Measurements from ENCODE around the gene AIRE. TPM values are rescaled to one million over a fixed set of nuclear protein-coding genes. Genes with fewer than 3 reads are reported as not detected.

Gene AIRE
- total RNA-seq, 1 donor from 2014 or later: not detected

- Histone ChIP-seq H3K9me3 (ENCODE audit: low read depth) (no peaks in the 10 kb centered on the region), H2AFZ (replicated peaks) (peak overlapping the region; percentile 60), H3K9ac (no peak overlapping the region), H3K27me3 (no peaks in the 10 kb centered on the region), H3K36me3 (no peaks in the 10 kb centered on the region), H4K20me1 (ENCODE audit: low read depth) (no peaks in the 10 kb centered on the region), H3K79me2 (ENCODE audit: low read depth) (no peaks in the 10 kb centered on the region), H3F3A (ENCODE audit: low read depth) (peaks cover 14% of the 10 kb centered on the region), H3K4me3 (peak overlapping the region; percentile 9), H3K4me2 (peak overlapping the region; percentile 71), H3K4me1 (peaks cover 11% of the 10 kb centered on the region), H3K27ac (peak overlapping the region; percentile 63)
- DNase-seq (ENCODE audit: low spot score): peak; percentile 40
- H3K4me3 Mint-ChIP-seq: peak overlapping the region; percentile 55
- no peaks in the 10 kb centered on the region for H3K36me3 Mint-ChIP-seq
- peak overlapping the region; percentile 81 for H3K27ac Mint-ChIP-seq
- no peak for TF ChIP-seq CTCF (IDR thresholded peaks at IDR 0.05)
- no peak for TF ChIP-seq EZH2phosphoT487 (IDR thresholded peaks at IDR 0.05)
- no peak for TF ChIP-seq EZH2 (IDR thresholded peaks at IDR 0.05)
- peaks cover 7% of the 10 kb centered on the region for H3K27me3 Mint-ChIP-seq (ENCODE audit: insufficient read depth, low read depth)
- H3K4me1 Mint-ChIP-seq: peaks cover 5% of the 10 kb centered on the region
- peaks cover 10% of the 10 kb centered on the region for H3K9me3 Mint-ChIP-seq
Measured at GRCh38 chr21:44263768-44264167, 21.9 kb upstream of the AIRE start.

GRCh38 chr21:44265734-44266270 lies 19.9 kb upstream of the AIRE start:
- Histone ChIP-seq H3K9me3 (ENCODE audit: low read depth) (no peaks in the 10 kb centered on the region), H3K79me2 (ENCODE audit: low read depth) (no peaks in the 10 kb centered on the region), H3F3A (ENCODE audit: low read depth) (peaks cover 14% of the 10 kb centered on the region), H3K4me3 (no peak overlapping the region), H3K4me1 (peaks cover 11% of the 10 kb centered on the region), H4K20me1 (ENCODE audit: low read depth) (no peaks in the 10 kb centered on the region), H3K9ac (no peak overlapping the region), H3K27me3 (no peaks in the 10 kb centered on the region), H2AFZ (replicated peaks) (no peak overlapping the region), H3K4me2 (no peak overlapping the region), H3K27ac (no peak overlapping the region), H3K36me3 (no peaks in the 10 kb centered on the region)
- H3K36me3 Mint-ChIP-seq: no peaks in the 10 kb centered on the region
- no peak overlapping the region for H3K4me3 Mint-ChIP-seq
- H3K9me3 Mint-ChIP-seq: peaks cover under 1% of the 10 kb centered on the region
- DNase-seq (ENCODE audit: low spot score): no peak
- peaks cover 6% of the 10 kb centered on the region for H3K27me3 Mint-ChIP-seq (ENCODE audit: insufficient read depth, low read depth)
- TF ChIP-seq CTCF (IDR thresholded peaks at IDR 0.05) (no peak), EZH2phosphoT487 (IDR thresholded peaks at IDR 0.05) (no peak), EZH2 (IDR thresholded peaks at IDR 0.05) (no peak)
- H3K27ac Mint-ChIP-seq: no peak overlapping the region
- H3K4me1 Mint-ChIP-seq: peaks cover 10% of the 10 kb centered on the region

DNA sequence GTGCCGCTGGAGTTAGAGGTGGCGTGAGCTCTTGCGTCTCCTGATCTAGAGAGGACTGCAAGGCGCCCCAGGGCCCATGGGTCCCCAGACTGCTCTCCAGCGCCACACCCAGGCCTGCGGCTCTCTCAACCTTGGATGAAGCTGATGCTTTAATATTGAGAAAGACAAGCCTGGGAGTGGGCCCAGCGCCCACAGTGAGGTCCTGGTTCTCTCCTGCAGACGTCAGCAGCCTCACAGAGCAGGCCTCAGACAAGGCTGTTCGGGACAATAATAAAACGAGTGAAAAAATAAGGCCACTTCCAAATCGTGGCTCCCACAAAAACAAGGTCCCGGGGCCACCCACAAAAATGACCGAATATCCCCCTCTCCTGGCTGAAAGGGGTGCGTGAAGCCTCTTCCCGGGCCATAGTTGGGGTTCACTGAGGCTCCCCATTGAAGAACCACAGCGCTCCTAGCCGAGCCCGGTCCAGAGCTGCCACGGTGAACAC lies 18.0 kb upstream of the AIRE start:
- Mint-ChIP-seq H3K4me3 (no peak overlapping the region), H3K4me1 (peaks cover 10% of the 10 kb centered on the region), H3K27ac (no peak overlapping the region), H3K27me3 (ENCODE audit: insufficient read depth, low read depth) (peaks cover 5% of the 10 kb centered on the region), H3K9me3 (no peaks in the 10 kb centered on the region), H3K36me3 (no peaks in the 10 kb centered on the region)
- Histone ChIP-seq H3K79me2 (ENCODE audit: low read depth) (no peaks in the 10 kb centered on the region), H3K9me3 (ENCODE audit: low read depth) (no peaks in the 10 kb centered on the region), H2AFZ (replicated peaks) (no peak overlapping the region), H4K20me1 (ENCODE audit: low read depth) (no peaks in the 10 kb centered on the region), H3K4me2 (no peak overlapping the region), H3K4me3 (no peak overlapping the region), H3F3A (ENCODE audit: low read depth) (peaks cover 14% of the 10 kb centered on the region), H3K36me3 (no peaks in the 10 kb centered on the region), H3K4me1 (peaks cover 11% of the 10 kb centered on the region), H3K27me3 (no peaks in the 10 kb centered on the region), H3K9ac (no peak overlapping the region), H3K27ac (no peak overlapping the region)
- DNase-seq (ENCODE audit: low spot score): peak; percentile 38
- TF ChIP-seq EZH2phosphoT487 (IDR thresholded peaks at IDR 0.05): no peak
- peak; percentile 35 for TF ChIP-seq CTCF (IDR thresholded peaks at IDR 0.05)
